ENCODE data around the gene TSPYL6. TPM values are rescaled to one million over a fixed set of nuclear protein-coding genes. Genes with fewer than 3 reads are reported as not detected.
"Not testable (repeated sequence)": the region's sequence is repeated elsewhere in the genome, so short reads cannot be mapped to it uniquely, and the experiment has no call there.

Gene TSPYL6
- total RNA-seq, 1 donor from 2014 or later: not detected

- peak; percentile 16 for DNase-seq (ENCODE audit: low read depth)
- Histone ChIP-seq H3K4me3 (ENCODE audit: low read depth, low read length) (no peak overlapping the region), H3K36me3 (ENCODE audit: control insufficient read depth, insufficient read depth, low read length) (no peaks in the 10 kb centered on the region), H3K27me3 (ENCODE audit: control insufficient read depth, insufficient read depth, low read length) (no peaks in the 10 kb centered on the region)
- TF ChIP-seq, protein P1, sequence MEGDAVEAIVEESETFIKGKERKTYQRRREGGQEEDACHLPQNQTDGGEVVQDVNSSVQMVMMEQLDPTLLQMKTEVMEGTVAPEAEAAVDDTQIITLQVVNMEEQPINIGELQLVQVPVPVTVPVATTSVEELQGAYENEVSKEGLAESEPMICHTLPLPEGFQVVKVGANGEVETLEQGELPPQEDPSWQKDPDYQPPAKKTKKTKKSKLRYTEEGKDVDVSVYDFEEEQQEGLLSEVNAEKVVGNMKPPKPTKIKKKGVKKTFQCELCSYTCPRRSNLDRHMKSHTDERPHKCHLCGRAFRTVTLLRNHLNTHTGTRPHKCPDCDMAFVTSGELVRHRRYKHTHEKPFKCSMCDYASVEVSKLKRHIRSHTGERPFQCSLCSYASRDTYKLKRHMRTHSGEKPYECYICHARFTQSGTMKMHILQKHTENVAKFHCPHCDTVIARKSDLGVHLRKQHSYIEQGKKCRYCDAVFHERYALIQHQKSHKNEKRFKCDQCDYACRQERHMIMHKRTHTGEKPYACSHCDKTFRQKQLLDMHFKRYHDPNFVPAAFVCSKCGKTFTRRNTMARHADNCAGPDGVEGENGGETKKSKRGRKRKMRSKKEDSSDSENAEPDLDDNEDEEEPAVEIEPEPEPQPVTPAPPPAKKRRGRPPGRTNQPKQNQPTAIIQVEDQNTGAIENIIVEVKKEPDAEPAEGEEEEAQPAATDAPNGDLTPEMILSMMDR (IDR thresholded peaks at IDR 0.05; ENCODE audit: insufficient read depth, low read length, poor library complexity, severe bottlenecking): no peak
These were observed 18.8 kb upstream of the TSPYL6 start for GRCh38 chr2:54274781-54275242.

DNA sequence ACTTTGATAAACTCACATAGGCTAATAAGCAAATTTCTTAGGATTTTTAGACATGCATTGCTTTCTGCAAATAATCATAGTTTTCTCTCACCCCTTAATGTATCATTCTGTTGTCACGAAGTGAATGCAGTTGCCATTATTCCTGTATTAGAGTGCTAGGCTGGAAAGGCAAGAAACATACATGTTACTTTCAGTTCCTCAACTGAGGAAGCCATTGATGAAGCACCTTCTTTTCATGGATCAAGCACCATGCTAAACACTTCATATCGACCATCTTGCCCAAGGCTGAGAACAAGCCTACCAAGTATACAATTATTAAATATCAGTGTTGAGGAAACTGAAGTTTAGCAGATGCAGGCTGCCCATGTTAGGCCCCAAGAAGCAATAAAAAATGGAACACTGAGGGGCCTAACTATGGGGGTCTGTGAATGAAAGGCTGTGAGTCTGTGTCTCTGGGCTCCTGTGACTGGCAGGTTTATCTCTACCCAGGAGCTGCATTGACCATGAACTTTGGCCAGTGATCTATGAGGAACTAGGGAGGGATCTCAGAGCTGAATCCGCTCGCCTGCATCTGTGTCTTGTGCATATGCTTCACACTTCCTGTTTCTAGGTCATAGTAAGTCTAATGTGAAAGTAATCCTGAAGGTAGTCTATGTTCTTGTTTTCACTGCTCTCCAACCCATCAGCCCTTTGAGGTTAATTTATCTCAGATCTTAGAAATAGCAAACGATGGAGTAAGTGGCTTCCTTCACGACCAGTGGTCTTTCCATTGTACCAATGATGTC lies 16.0 kb upstream of the TSPYL6 start:
- DNase-seq (ENCODE audit: low read depth): no peak
- no peak overlapping the region for H3K4me3 ChIP-seq (ENCODE audit: low read depth, low read length)
- no peaks in the 10 kb centered on the region for H3K36me3 ChIP-seq (ENCODE audit: control insufficient read depth, insufficient read depth, low read length)
- TF ChIP-seq, protein P1 (IDR thresholded peaks at IDR 0.05; ENCODE audit: insufficient read depth, low read length, poor library complexity, severe bottlenecking): no peak
- no peaks in the 10 kb centered on the region for H3K27me3 ChIP-seq (ENCODE audit: control insufficient read depth, insufficient read depth, low read length)

DNA sequence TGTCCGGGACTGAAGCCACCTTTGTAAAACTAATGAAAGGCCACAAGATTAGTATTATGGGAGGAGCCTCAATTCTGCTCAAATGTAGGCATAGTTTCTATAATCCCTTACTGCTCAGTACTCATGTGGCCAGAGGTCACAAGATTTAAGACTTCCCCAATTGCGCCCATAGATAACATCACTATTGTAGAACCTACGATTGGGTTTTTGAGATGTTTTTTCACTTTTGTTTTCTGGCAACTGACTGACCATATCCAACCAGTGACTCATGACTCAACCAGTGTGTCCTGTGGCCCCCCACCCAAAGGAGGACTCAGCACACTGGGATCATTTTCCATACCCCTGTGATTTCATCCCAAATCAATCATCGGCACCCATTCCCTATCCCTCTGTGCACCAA lies 15.2 kb upstream of the TSPYL6 start:
- no peak for DNase-seq (ENCODE audit: low read depth)
- Histone ChIP-seq H3K36me3 (ENCODE audit: control insufficient read depth, insufficient read depth, low read length) (no peaks in the 10 kb centered on the region), H3K4me3 (ENCODE audit: low read depth, low read length) (no peak overlapping the region), H3K27me3 (ENCODE audit: control insufficient read depth, insufficient read depth, low read length) (no peaks in the 10 kb centered on the region)
- TF ChIP-seq, protein P1 (IDR thresholded peaks at IDR 0.05; ENCODE audit: insufficient read depth, low read length, poor library complexity, severe bottlenecking): no peak

- H3K27me3 ChIP-seq (ENCODE audit: control insufficient read depth, insufficient read depth, low read length): no peaks in the 10 kb centered on the region
- no peaks in the 10 kb centered on the region for H3K36me3 ChIP-seq (ENCODE audit: control insufficient read depth, insufficient read depth, low read length)
- TF ChIP-seq, protein P1 (IDR thresholded peaks at IDR 0.05; ENCODE audit: insufficient read depth, low read length, poor library complexity, severe bottlenecking): no peak
- no peak overlapping the region for H3K4me3 ChIP-seq (ENCODE audit: low read depth, low read length)
- no peak for DNase-seq (ENCODE audit: low read depth)
These were observed 11.5 kb upstream of the TSPYL6 start for GRCh38 chr2:54267577-54267976.

- not testable (repeated sequence) for H3K36me3 ChIP-seq (ENCODE audit: control insufficient read depth, insufficient read depth, low read length); DNase-seq (ENCODE audit: low read depth); H3K4me3 ChIP-seq (ENCODE audit: low read depth, low read length); H3K27me3 ChIP-seq (ENCODE audit: control insufficient read depth, insufficient read depth, low read length)
These were observed 9.1 kb upstream of the TSPYL6 start for GRCh38 chr2:54265081-54265480.

GRCh38 chr2:54262015-54262765 lies 6.2 kb upstream of the TSPYL6 start:
- DNase-seq (ENCODE audit: low read depth): no peak
- no peak overlapping the region for H3K4me3 ChIP-seq (ENCODE audit: low read depth, low read length)
- no peaks in the 10 kb centered on the region for H3K36me3 ChIP-seq (ENCODE audit: control insufficient read depth, insufficient read depth, low read length)
- TF ChIP-seq, protein P1 (IDR thresholded peaks at IDR 0.05; ENCODE audit: insufficient read depth, low read length, poor library complexity, severe bottlenecking): no peak
- H3K27me3 ChIP-seq (ENCODE audit: control insufficient read depth, insufficient read depth, low read length): no peaks in the 10 kb centered on the region

All from kidney epithelial cell (primary cell).